Measurements from ENCODE around the gene SH3RF1. TPM values are rescaled to one million over a fixed set of nuclear protein-coding genes. Genes with fewer than 3 reads are reported as not detected.

The SH3RF1 gene
- total and polyA plus RNA-seq, 2 of the 8 experiments (the other 6 are each of a cell fraction or from before 2014, with no cell fraction given): 6.9 to 15.1 TPM

GRCh38 chr4:169061386-169061785 is 209.4 kb downstream of the SH3RF1 start:
- H3K4me3 ChIP-seq (ENCODE audit: extremely low read depth in 1 of 4, insufficient read depth in 2 of 4, low read depth in 3 of 4, low read length in 4 of 4): no peak overlapping the region
- H3K56ac ChIP-seq (replicated peaks; ENCODE audit: insufficient read length, low read depth, low read length): no peak overlapping the region
- no peak overlapping the region for H2AFZ ChIP-seq (ENCODE audit: low read length)
- H3K18ac ChIP-seq (ENCODE audit: extremely low read depth, low read length): no peak overlapping the region
- H2BK120ac ChIP-seq (replicated peaks; ENCODE audit: low read depth, low read length): no peak overlapping the region
- no peak overlapping the region for H3K14ac ChIP-seq (ENCODE audit: insufficient read length)
- no peak overlapping the region for H4K5ac ChIP-seq (ENCODE audit: insufficient read length, low read depth, low read length)
- H3K79me2 ChIP-seq (ENCODE audit: control insufficient read depth in 1 of 2, insufficient read depth in 2 of 2, low read length in 2 of 2): no peaks in the 10 kb centered on the region
- no peaks in the 10 kb centered on the region for H4K20me1 ChIP-seq (replicated peaks in 1 of 2; ENCODE audit: control insufficient read depth in 1 of 2, insufficient read depth in 2 of 2, low read length in 2 of 2)
- ChIA-PET CTCF (ENCODE audit: partially characterized antibody) (no interaction called here), POLR2A (ENCODE audit: partially characterized antibody) (no interaction called here)
- H3K27me3 ChIP-seq (replicated peaks in 1 of 4; ENCODE audit: control insufficient read depth in 3 of 4, extremely low read depth in 1 of 4, insufficient read depth in 3 of 4, low read length in 3 of 4): no peaks in the 10 kb centered on the region
- no peaks in the 10 kb centered on the region for H3K36me3 ChIP-seq (ENCODE audit: control insufficient read depth in 2 of 4, insufficient read depth in 4 of 4, low read length in 3 of 4)
- H2BK5ac ChIP-seq (ENCODE audit: low read depth, low read length): no peak overlapping the region
- no peak for TF ChIP-seq ZNF274 (IDR thresholded peaks at IDR 0.05; ENCODE audit: borderline replicate concordance, extremely low read depth, low read length)
- no peak for TF ChIP-seq SIRT6 (IDR thresholded peaks at IDR 0.05; ENCODE audit: low read length)
- no peak for TF ChIP-seq JUN (IDR thresholded peaks at IDR 0.05; ENCODE audit: low read depth, low read length)
- TF ChIP-seq RAD21 (IDR thresholded peaks at IDR 0.05 in 1 of 2, conservative IDR thresholded peaks at IDR 0.05 in 1 of 2; ENCODE audit: low read depth in 2 of 2, low read length in 2 of 2): no peak
- no peak for TF ChIP-seq TBP (IDR thresholded peaks at IDR 0.05; ENCODE audit: low read depth, low read length)
- WGBS, 2 experiments (ENCODE audit: extremely low coverage in 1 of 2, insufficient coverage in 1 of 2, insufficient read length in 1 of 2, insufficient replicate concordance in 2 of 2, low coverage in 1 of 2, low lambda C conversion rate in 2 of 2, missing lambda C conversion rate in 1 of 2): 95% methylated on average over 3 of the region's 3 CpGs; no CpG with 5 or more reads in 1 of the 2 experiments
- no peak for DNase-seq (ENCODE audit: low read depth in 1 of 2, low spot score in 2 of 2)
- no peaks in the 10 kb centered on the region for H3K23me2 ChIP-seq (ENCODE audit: low read depth, low read length)
- FAIRE-seq: no peak
- H3K4ac ChIP-seq (replicated peaks; ENCODE audit: insufficient read length, low read depth, low read length): no peak overlapping the region
- H3K23ac ChIP-seq (ENCODE audit: insufficient read length): no peak overlapping the region
- no peaks in the 10 kb centered on the region for H3K4me1 ChIP-seq (replicated peaks in 1 of 4; ENCODE audit: control insufficient read depth in 3 of 4, insufficient read depth in 4 of 4, low read length in 3 of 4)
- H4K8ac ChIP-seq (ENCODE audit: extremely low read depth, insufficient read depth, low read length): no peak overlapping the region
- H3K79me1 ChIP-seq (ENCODE audit: low read depth, low read length): no peaks in the 10 kb centered on the region
- H3K4me2 ChIP-seq (ENCODE audit: insufficient read depth in 1 of 2, low read depth in 2 of 2, low read length in 2 of 2): no peak overlapping the region
- no peak overlapping the region for H3K9ac ChIP-seq (replicated peaks in 1 of 4; ENCODE audit: extremely low read depth in 1 of 4, low read depth in 3 of 4, low read length in 3 of 4)
- no peak overlapping the region for H2BK12ac ChIP-seq (ENCODE audit: low read depth, low read length)
- no peak overlapping the region for H2AK5ac ChIP-seq (ENCODE audit: low read depth, low read length)
- no peak overlapping the region for H2BK15ac ChIP-seq (ENCODE audit: low read length)
- H3K9me3 ChIP-seq (ENCODE audit: insufficient read depth in 2 of 2, low read depth in 1 of 2, low read length in 1 of 2): no peaks in the 10 kb centered on the region
- H4K91ac ChIP-seq (replicated peaks; ENCODE audit: insufficient read length, low read length): no peak overlapping the region
- H2BK20ac ChIP-seq (ENCODE audit: low read length): no peak overlapping the region
- H3K27ac ChIP-seq (ENCODE audit: low read depth, low read length): no peak overlapping the region
